Effector CD4-positive, alpha-beta T cell (primary cell): Measurements from ENCODE around the gene TERB2. TPM values are rescaled to one million over a fixed set of nuclear protein-coding genes. Genes with fewer than 3 reads are reported as not detected.
"Not testable (repeated sequence)": the region's sequence is repeated elsewhere in the genome, so short reads cannot be mapped to it uniquely, and the experiment has no call there.

Experiments used
- DNase-seq: peaks from one replicate; pipeline ENCODE4 v3.0.0-alpha.2; 2020
- total RNA-seq: gene quantifications from one replicate; lab custom pipeline; 2026; lab: John Stamatoyannopoulos, UW

Gene TERB2, protein sequence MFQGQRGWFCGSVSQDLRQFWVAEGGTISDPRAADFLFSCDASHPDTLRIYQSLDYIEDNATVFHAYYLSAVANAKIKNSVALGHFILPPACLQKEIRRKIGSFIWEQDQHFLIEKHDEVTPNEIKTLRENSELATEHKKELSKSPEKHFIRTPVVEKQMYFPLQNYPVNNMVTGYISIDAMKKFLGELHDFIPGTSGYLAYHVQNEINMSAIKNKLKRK
- not detected for total RNA-seq

DNA sequence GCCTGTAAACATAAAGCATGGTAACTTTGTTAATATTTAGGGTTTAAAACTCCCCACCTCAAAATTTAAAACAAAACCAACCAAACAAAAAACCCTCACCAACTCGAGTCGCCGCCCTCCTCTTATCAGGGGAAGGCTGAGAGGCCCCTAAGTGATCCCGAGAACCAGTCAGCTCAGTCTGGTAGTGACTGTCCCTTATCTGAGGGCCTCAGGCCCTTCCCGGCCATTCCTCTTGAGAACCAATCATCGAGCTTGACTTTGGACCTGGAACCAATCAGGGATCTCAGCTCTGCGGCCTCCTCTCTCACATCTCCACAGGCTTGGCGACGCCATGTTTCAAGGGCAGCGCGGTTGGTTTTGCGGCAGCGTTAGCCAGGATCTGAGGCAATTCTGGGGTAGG lies at the start of gene TERB2:
TERB2 (plus strand) TSS at position 300 of the 400 bp plus-strand sequence; CDS start at position 332, 32 bp downstream.
- no peak for DNase-seq

DNA sequence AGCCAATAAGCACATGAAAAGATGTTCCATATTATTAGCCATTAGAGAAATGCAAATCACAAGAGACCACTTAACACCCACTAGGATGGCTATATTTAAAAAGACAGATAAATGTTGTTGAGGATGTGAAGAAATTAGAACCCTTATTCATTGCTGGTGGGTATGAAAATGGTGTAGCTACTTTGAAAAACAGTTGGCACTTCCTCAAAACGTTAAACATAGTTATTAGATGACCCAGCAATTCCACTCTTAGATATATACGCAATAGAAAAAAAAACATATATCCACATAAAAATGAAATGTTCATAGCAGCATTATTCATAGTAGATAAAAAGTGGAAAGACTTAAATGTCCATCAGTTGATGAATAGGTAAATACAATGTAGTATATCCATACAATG lies 47.1 kb upstream of the TERB2 start:
- DNase-seq: no peak

DNA sequence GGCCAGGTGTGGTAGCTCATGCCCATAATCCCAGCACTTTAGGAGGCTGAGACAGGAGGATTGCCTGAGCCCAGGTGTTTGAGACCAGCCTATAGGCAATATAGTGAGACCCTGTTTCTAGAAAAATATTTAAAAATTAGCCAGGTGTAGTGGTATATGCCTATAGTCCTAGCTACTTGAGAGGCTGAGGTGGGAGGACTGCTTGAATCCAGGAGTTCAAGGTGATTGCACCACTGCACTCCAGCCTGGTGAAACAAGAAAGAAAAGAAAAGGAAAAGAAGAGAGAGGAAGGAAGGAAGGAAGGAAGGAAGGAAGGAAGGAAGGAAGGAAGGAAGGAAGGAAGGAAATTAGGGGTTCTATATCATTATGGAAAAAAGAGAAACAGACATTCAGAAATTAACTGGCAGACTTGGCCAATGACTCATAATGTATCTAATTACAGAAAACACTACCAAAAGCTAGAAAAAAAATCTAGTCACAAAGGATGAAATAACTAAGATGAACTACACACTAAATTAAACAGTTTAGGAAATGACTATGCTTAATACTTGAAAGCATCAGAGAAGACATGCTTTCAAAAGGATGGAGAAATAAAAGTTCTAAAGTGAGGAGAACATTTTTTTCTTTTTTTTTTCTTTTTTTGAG lies 45.4 kb upstream of the TERB2 start:
- no peak for DNase-seq

DNA sequence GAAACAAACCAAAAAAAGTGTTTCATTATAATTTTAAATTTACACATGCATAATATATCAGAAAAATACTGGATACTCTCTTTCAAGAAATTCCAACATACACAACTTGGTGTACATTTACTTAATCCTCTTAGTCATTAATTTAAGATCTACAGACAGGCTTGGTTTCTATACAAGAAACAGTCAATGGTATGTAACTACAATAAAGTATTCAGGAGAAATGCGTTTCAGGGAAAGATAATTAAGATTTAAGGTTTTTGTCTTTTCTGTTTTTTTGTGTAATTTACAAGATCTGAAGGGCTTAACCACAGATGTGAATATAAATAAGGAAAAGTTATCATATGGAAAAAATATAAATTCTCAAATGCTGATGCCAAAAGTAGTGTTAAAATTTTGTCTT lies 44.3 kb upstream of the TERB2 start:
- not testable (repeated sequence) for DNase-seq

DNA sequence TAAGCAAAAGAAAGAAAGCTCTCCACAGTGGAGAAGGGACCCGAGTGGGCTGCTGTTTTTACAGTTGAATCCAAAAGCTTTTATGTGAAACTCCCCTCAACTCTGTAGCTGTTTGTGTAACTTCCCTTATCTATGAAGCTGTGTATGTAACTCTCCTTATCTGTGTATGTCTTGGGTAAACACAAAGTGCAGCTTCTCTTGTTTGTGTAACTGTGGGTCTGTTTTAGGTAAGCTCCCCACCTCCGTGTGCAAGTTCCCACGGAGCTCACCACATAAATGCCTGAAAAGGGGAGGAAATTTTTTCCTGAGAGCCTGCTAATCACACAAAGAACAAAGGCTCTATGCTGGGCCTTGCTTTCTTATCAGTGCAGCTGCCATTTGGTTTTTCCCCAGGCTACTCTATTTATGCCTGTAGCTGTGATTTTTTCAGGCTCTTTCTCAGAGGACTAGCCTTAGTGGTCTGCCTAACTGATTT lies 43.5 kb upstream of the TERB2 start:
- not testable (repeated sequence) for DNase-seq

DNA sequence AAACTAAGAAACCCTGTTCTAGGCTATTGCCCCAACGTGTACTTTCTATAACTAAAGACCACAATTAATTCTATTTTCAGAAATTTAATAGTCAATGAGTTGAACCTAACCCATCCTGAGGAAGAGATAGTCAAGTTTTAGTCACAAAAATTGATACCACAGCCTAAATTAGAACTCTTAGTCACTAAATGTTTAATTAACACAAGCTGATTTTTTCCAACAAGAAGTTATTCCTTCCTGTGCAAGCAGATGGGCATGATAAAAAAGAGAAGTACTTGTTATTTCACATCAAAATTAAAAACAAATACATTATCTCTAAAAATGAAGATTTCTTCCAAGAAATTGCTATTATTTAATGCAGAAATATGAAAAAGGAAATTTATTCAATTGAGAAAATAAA lies 38.4 kb upstream of the TERB2 start:
- no peak for DNase-seq

DNA sequence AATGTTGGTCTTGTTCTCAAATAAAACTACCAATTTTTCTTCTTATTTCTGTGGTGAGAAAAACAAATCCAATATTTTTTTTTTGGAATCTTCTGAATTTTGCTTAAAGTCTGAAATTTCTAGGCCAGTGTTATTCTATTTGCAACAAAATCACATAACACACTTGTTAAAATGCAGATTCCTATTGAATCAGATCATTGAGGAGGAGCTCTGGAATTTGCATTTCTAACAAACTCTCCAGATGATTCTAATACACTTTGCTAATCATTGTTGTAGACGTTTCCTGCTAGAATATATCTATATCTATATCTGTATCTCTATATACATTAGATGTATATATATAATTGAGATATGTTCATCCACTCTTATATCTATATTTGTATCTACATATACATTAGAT lies 27.8 kb upstream of the TERB2 start:
- not testable (repeated sequence) for DNase-seq

DNA sequence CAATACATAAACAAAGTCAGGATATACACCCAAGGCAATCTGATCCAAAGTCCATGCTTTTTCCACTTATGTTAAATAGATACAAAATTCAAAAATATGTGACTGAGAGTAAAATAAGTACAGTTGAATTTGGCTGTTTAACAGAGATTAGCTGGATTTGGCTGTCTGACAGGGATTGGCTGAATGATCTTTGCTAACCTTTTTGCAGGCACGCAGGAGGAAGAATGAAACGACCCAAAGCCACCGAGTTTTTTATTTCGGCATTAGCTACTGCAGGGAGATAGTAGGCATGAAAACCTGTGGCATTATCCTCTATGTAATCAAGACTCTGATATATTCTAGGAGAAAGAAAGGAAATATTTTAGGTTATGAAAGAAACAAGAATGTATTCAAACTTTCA lies 26.2 kb upstream of the TERB2 start:
- DNase-seq: not testable (repeated sequence)

DNA sequence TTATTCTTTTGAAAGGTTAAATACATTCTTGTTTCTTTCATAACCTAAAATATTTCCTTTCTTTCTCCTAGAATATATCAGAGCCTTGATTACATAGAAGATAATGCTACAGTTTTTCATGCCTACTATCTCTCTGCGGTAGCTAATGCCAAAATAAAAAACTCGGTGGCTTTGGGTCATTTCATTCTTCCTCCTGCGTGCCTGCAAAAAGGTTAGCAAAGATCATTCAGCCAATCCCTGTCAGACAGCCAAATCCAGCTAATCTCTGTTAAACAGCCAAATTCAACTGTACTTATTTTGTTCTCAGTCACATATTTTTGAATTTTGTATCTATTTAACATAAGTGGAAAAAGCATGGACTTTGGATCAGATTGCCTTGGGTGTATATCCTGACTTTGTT lies 1.8 kb downstream of the TERB2 start:
- not testable (repeated sequence) for DNase-seq

DNA sequence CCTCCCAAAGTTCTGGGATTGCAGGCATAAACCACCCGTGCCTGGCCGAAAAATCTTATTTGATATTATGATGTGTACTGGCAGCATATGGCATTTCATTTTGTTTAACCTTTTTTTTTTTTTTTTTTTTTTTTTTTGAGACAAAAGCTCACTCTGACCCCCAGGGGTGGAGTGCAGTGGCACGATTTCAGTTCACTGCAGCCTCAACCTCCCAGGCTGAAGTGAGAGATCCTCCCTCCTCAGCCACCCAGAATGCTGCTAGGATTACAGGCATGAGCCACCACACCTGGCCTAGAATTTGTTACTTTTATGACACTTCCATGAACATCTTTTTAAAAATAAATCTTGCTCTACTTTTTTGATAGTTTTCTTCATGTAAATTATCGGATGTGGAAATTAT lies 12.0 kb downstream of the TERB2 start:
- no peak for DNase-seq

DNA sequence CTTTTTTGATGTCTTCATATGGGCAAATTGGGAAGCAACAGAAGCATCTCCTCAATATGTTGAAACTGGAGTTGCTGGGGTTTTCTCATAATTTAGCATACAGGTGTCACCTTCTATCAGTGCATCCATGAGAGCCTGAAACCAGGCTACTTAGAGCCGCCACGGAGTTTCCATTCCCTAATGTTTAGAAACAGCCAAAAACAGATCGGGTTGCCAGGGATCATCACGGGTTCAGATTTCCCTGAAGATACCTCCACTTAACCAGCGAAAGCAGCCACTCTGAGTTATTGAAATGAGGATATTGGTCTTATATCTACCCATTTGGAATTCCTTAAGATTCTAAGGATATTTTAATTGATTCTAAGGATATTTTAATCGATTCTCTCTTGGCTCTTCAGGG lies 14.5 kb downstream of the TERB2 start:
- DNase-seq: no peak

DNA sequence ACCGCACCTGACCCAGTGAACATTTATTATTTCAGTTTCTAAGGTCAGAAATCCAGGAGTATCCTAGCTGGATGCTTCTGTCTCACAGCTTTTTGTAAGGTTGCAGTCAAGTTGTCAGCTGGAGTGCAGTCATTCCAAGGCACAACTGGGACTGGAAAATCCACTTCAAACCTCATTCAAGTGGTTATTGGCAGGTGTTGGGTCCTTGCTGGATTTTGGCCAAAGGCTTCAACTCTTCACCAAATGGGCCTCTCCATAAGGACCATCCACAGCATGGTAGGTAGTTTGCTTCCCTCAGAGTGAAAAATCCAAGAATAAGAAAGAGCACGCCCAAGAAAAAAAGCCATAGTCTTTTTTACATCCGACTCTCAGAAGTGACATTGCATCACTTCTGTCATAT lies 19.7 kb downstream of the TERB2 start:
- DNase-seq: not testable (repeated sequence)

DNA sequence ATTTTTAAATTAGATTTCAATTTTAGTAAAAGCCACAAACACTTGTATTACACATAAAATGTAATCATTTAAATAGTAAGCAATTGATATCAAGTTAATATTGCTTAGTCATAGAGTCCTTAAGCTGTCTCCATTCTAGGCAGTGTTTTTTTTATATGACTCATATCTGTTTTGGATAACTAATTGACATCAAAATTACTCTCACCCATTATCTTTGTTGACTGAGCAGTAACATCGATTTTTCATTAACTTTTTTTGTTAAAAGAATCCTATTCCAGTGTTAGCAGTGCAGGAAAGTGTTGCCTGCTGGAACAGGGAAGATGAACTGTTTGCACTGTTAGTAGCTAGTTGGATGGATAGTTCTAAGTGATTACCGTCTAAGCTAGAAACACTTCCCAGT lies 21.3 kb downstream of the TERB2 start:
- not testable (repeated sequence) for DNase-seq

DNA sequence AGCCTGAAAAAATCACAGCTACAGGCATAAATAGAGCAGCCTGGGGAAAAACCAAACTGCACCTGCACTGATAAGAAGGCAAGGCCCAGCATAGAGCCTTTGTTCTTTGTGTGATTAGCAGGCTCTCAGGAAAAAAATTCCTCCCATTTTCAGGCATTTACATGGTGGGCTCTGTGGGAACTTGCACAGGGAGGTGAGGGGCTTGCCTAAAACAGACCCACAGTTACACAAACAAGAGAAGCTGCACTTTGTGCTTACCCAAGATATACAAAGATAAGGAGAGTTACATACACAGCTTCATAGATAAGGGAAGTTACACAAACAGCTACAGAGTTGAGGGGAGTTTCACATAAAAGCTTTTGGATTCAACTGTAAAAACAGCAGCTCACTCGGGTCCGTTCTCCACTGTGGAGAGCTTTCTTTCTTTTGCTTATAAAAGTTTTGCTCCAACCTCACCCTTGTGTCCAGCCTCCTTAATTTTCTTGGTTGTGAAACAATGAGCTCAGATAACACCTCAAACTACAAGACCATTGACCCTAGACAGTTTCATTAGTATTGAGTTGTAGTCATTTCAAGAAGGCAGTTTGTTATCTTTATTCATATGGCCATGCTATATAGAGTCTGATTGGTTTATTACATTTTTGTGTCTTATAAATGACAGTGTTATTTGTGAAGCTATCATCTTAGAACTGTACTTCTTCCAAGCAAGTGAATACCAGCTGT lies 23.3 kb downstream of the TERB2 start:
- not testable (repeated sequence) for DNase-seq

DNA sequence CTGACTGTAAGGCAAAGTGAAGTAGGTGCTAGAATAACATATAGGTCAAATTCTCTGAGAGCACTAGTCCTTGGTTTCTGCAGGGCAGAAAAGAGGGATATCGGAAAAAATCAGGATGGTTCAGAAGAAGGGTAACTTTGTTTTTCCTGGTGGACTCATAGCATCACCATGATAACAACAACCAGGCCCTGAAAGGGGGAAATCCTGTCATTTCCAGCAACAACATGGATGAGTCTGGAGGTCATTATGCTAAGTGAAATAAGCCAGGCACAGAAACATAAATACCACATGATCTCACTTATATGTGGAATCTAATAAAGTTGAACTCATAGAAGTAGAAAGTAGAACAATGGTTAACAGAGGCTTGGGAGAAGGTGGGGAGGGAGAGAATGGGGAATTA lies 27.7 kb downstream of the TERB2 start:
- not testable (repeated sequence) for DNase-seq

DNA sequence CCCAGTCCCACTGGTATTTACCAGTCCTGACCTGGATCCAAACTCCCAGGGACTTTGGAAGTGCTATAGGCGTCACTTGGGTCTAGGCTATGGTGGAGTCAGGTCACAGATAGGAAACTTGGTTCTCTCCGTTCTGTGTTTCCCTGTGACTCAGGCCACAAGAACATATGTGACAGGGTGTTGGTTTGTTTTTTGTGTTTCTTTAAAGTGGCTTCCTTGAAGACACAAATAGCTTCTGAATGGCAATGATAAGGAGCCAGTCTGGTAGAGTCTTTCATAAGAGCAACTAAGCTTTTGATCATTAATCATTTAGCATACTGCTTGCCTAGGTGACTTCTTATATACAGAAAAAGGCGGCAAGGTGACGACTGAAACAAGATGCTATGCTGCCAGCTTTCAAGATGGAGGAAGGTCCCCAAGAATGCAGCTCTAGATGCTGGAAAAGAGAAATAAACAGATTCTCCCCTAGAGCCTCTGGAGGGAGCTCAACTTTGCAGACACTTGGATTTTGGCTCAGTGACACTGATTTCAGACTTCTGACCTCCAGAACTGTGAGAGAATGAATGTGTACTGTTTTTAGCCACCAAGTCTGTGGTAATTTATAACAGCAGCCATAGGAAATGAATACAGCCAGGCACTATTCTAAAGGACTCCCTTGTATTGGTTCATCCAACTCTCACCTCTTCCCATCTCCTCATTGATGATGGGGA lies 30.0 kb downstream of the TERB2 start:
- DNase-seq: not testable (repeated sequence)

DNA sequence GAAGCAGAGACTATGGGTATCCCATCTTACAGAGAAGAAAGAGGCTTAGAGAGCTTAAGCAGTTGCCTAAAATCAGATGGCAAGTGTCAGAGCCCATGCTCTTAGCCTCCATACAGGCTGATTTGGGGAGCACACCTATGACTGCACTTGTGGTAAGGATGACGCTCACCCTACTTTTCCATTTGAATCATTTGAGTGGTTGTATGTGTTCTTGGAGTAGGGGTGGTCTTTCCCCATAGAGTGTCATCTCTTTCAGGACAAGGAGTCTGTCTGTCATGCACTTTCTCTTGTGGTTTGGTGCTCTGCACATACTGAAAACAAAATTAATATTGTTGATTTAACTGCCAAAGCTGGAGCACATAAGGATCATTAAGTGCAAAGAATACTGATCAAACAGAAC lies 31.2 kb downstream of the TERB2 start:
- not testable (repeated sequence) for DNase-seq

DNA sequence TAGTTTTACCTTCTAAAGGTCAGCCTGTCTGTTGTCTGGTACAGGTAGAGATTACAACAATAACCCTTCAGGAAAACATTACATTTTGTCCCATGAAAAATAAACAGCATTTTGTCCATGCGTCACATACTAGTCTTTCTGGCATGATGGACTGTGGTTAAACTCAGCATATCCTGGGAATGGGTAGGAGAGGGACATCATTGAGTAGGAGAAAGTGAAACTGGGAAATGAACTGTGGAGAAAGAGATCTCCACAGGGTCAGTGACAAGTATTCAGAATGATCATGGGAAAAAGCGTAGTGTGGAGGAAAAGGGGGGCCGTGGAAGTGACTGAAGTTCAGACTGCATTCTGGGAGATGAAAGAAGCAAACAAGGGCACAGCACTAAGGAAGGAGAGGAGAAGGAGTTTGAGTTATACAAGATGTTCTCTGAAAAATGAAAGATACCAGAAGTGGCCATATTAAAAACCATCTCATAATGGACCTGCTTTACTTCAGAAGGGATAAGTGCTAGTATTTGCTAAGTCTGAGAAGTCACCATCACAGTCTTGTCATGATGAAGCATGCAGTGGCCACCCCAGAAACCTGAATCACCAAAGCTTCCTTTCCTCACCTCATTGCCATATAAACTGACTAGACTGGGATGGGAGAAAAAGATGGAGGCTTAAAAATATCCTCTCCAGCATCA lies 31.8 kb downstream of the TERB2 start:
- DNase-seq: not testable (repeated sequence)

DNA sequence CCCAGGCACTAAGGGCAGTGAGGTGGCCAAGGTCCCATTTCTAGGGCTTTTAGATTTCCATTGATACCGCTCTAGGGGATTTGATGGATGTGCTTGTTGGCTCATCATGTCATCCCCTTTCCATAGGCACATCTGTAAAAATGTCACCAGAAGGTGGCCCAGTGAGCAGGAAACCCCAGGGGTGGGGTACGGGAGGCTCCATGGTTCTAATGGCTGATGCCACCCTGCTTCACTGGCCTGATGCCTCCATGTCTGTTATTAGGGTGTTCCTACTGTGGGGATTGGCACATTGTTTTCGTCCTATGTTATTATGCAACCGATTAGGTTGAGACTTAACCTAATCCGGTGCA lies 32.4 kb downstream of the TERB2 start:
- not testable (repeated sequence) for DNase-seq

DNA sequence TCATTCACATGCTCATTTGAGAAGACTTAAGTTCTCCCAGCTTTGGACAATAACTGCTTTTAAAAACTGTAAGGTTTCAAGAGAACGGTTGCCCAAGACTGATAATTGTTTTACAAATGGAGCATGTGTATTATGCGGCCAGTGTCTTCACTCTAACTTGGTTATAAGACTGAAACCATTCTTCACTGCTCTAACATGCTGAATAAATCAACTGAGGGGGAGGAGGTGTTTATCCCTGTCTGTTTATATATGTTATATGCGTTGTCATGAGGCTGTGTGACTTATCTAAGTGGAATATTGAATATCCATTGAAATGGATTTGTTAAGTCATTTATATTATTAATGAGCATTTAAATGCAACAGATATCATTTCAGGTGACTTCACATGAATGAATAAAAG lies 41.1 kb downstream of the TERB2 start:
- DNase-seq: not testable (repeated sequence)

DNA sequence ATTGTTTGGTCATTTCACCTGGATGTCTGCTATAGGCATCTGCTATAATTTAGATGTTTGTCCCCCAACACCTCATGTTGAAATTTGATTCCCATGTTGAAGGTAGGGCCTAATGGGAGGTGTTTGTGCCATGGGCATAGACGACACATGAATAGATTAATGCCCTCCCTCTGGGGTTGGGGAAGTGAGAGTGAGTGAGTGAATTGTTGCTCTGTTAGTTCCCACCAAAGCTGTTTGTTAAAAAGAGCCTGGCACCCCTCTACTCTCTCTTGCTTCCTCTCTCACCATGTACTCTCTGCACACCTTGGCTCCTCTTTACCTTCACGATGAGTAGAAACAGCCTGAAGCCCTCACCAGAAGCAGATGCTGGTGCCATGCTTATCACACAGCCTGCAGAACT lies 42.6 kb downstream of the TERB2 start:
- no peak for DNase-seq

DNA sequence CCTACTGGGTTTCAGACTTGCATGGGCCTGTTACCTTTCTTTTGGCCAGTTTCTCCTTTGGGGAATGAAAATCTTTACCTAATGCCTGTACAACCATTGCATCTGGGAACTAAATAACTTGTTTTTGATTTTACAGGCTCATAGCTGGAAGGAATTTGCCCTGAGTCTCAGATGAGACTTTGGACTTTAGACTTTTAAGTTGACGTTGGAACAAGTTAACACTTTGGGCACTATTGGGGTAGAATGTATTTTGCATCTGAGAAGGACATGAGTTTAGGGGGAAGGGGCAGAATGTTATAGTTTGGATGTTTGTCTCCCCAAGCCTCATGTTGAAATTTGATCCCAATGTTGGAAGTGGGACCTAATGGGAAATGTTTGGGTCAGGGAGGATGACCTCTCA lies 44.7 kb downstream of the TERB2 start:
- not testable (repeated sequence) for DNase-seq
